ENCODE results near the gene TMEM175. TPM values are rescaled to one million over a fixed set of nuclear protein-coding genes. Genes with fewer than 3 reads are reported as not detected.
"Not testable (repeated sequence)": the region's sequence is repeated elsewhere in the genome, so short reads cannot be mapped to it uniquely, and the experiment has no call there.

TMEM175 gene
- total RNA-seq, 1 experiment from 2014 or later, result 8.8 TPM

GRCh38 chr4:999240-999863, 67.1 kb downstream of the TMEM175 start:
- H3K9me3 ChIP-seq (replicated peaks); H3K36me3 ChIP-seq; DNase-seq (ENCODE audit: low read depth in 1 of 2, low spot score in 2 of 2); H3K27ac ChIP-seq; H3K4me3 ChIP-seq; H3K4me1 ChIP-seq (replicated peaks): not testable (repeated sequence)
- H3K27me3 ChIP-seq (replicated peaks), result peaks cover 18% of the 10 kb centered on the region

- Histone ChIP-seq H3K27ac (no peak overlapping the region), H3K36me3 (no peaks in the 10 kb centered on the region), H3K4me1 (replicated peaks) (no peaks in the 10 kb centered on the region), H3K27me3 (replicated peaks) (peaks cover 18% of the 10 kb centered on the region), H3K9me3 (replicated peaks) (no peaks in the 10 kb centered on the region), H3K4me3 (no peak overlapping the region)
- DNase-seq (ENCODE audit: low read depth in 1 of 2, low spot score in 2 of 2), result no peak
Measured at GRCh38 chr4:999882-1000425, 67.7 kb downstream of the TMEM175 start.

GRCh38 chr4:1000686-1001260, 68.5 kb downstream of the TMEM175 start:
- Histone ChIP-seq H3K36me3 (no peaks in the 10 kb centered on the region), H3K27ac (no peak overlapping the region), H3K4me1 (replicated peaks) (no peaks in the 10 kb centered on the region), H3K9me3 (replicated peaks) (no peaks in the 10 kb centered on the region), H3K27me3 (replicated peaks) (peaks cover 18% of the 10 kb centered on the region), H3K4me3 (no peak overlapping the region)
- DNase-seq (ENCODE audit: low read depth in 1 of 2, low spot score in 2 of 2), result no peak

GRCh38 chr4:1001561-1002130, 69.4 kb downstream of the TMEM175 start:
- H3K27me3 ChIP-seq (replicated peaks), result peaks cover 18% of the 10 kb centered on the region

GRCh38 chr4:1002131-1002630, 69.9 kb downstream of the TMEM175 start:
- Histone ChIP-seq H3K4me1 (replicated peaks) (no peaks in the 10 kb centered on the region), H3K27me3 (replicated peaks) (peaks cover 18% of the 10 kb centered on the region), H3K4me3 (no peak overlapping the region), H3K27ac (no peak overlapping the region), H3K36me3 (no peaks in the 10 kb centered on the region), H3K9me3 (replicated peaks) (no peaks in the 10 kb centered on the region)
- no peak for DNase-seq (ENCODE audit: low read depth in 1 of 2, low spot score in 2 of 2)

More at GRCh38 chr4:1001561-1002130, 69.4 kb downstream of the TMEM175 start:
- Histone ChIP-seq H3K27ac (no peak overlapping the region), H3K4me3 (no peak overlapping the region), H3K36me3 (no peaks in the 10 kb centered on the region), H3K4me1 (replicated peaks) (no peaks in the 10 kb centered on the region), H3K9me3 (replicated peaks) (no peaks in the 10 kb centered on the region)
- DNase-seq (ENCODE audit: low read depth in 1 of 2, low spot score in 2 of 2), result no peak

- DNase-seq (ENCODE audit: low read depth in 1 of 2, low spot score in 2 of 2), result no peak
- Histone ChIP-seq H3K36me3 (no peaks in the 10 kb centered on the region), H3K4me1 (replicated peaks) (no peaks in the 10 kb centered on the region), H3K27ac (no peak overlapping the region), H3K4me3 (no peak overlapping the region), H3K27me3 (replicated peaks) (peaks cover 14% of the 10 kb centered on the region), H3K9me3 (replicated peaks) (no peaks in the 10 kb centered on the region)
Measured at GRCh38 chr4:1002631-1003251, 70.5 kb downstream of the TMEM175 start.

GRCh38 chr4:1003271-1004070, 71.2 kb downstream of the TMEM175 start:
- Histone ChIP-seq H3K4me1 (replicated peaks) (no peaks in the 10 kb centered on the region), H3K36me3 (no peaks in the 10 kb centered on the region), H3K27me3 (replicated peaks) (peaks cover 12% of the 10 kb centered on the region; the same call in 1 of the 2 replicates), H3K27ac (no peak overlapping the region), H3K9me3 (replicated peaks) (no peaks in the 10 kb centered on the region), H3K4me3 (no peak overlapping the region)
- no peak for DNase-seq (ENCODE audit: low read depth in 1 of 2, low spot score in 2 of 2)

- Histone ChIP-seq H3K27ac (no peak overlapping the region), H3K4me1 (replicated peaks) (peaks cover 1% of the 10 kb centered on the region; the same call in 1 of the 2 replicates), H3K4me3 (no peak overlapping the region), H3K27me3 (replicated peaks) (peaks cover 12% of the 10 kb centered on the region; the same call in 1 of the 2 replicates), H3K9me3 (replicated peaks) (no peaks in the 10 kb centered on the region), H3K36me3 (no peaks in the 10 kb centered on the region)
- DNase-seq (ENCODE audit: low read depth in 1 of 2, low spot score in 2 of 2), result no peak
Measured at GRCh38 chr4:1004071-1004418, 71.8 kb downstream of the TMEM175 start.

GRCh38 chr4:1004557-1005485, 72.6 kb downstream of the TMEM175 start:
- Histone ChIP-seq H3K27ac (no peak overlapping the region), H3K36me3 (no peaks in the 10 kb centered on the region), H3K4me3 (no peak overlapping the region), H3K4me1 (replicated peaks) (peaks cover 4% of the 10 kb centered on the region), H3K9me3 (replicated peaks) (no peaks in the 10 kb centered on the region), H3K27me3 (replicated peaks) (peaks cover 13% of the 10 kb centered on the region)
- DNase-seq (ENCODE audit: low read depth in 1 of 2, low spot score in 2 of 2), result no peak

- no peaks in the 10 kb centered on the region for H3K36me3 ChIP-seq
- H3K4me1 ChIP-seq (replicated peaks), result peaks cover 17% of the 10 kb centered on the region
- H3K27ac ChIP-seq, result no peak overlapping the region
- H3K9me3 ChIP-seq (replicated peaks), result no peaks in the 10 kb centered on the region
- peaks cover 22% of the 10 kb centered on the region for H3K27me3 ChIP-seq (replicated peaks)
- H3K4me3 ChIP-seq, result no peak overlapping the region
- DNase-seq (ENCODE audit: low read depth in 1 of 2, low spot score in 2 of 2), result no peak
Measured at GRCh38 chr4:1006856-1007255, 74.6 kb downstream of the TMEM175 start.

Measured in SJSA1 (cell line).